HepG2 (cell line): ENCODE results near the gene CALHM5. TPM values are rescaled to one million over a fixed set of nuclear protein-coding genes. Genes with fewer than 3 reads are reported as not detected.

Experiments used
- ATF3 ChIP-seq: sonication (generic); formaldehyde crosslinking; IDR thresholded peaks from 2 replicates; pipeline ENCODE4 v1.4.0; 2020; ENCODE audit warnings: missing genetic modification reagents
- CTCF ChIP-seq: sonication (generic); formaldehyde crosslinking; IDR thresholded peaks from 2 replicates; pipeline ENCODE4 v1.5.0; 2020; ENCODE audit warnings: mild to moderate bottlenecking, missing genetic modification reagents, moderate library complexity
- DMTF1 ChIP-seq: sonication (generic); formaldehyde crosslinking; IDR thresholded peaks from 2 replicates; pipeline ENCODE4 v1.4.0; 2020; ENCODE audit warnings: mild to moderate bottlenecking, missing genetic modification reagents
- DNMT3B ChIP-seq: conservative IDR thresholded peaks from 2 replicates; pipeline ENCODE4 v1.6.1; 2016; ENCODE audit warnings: missing biosample characterization, control low read depth
- IRF1 ChIP-seq: sonication (generic); formaldehyde crosslinking; IDR thresholded peaks from 2 replicates; pipeline ENCODE4 v1.4.0; 2020; ENCODE audit warnings: low read depth, mild to moderate bottlenecking, missing genetic modification reagents
- MED1 ChIP-seq: sonication (generic); formaldehyde crosslinking; IDR thresholded peaks from 2 replicates; pipeline ENCODE4 v1.4.0; 2020; ENCODE audit warnings: missing genetic modification reagents
- MNT ChIP-seq: fragments of 450-650 bp; IDR thresholded peaks from 2 replicates; pipeline ENCODE4 v1.6.1; 2016
- NFYC ChIP-seq: IDR thresholded peaks from 2 replicates; pipeline ENCODE4 v1.6.1; 2016; ENCODE audit warnings: missing genetic modification reagents, missing compliant biosample characterization
- REPIN1 ChIP-seq: sonication (generic); formaldehyde crosslinking; IDR thresholded peaks from 2 replicates; pipeline ENCODE4 v1.8.0; 2022; ENCODE audit warnings: missing genetic modification reagents, low read depth, mild to moderate bottlenecking, borderline replicate concordance
- TARDBP ChIP-seq: sonication (generic); formaldehyde crosslinking; IDR thresholded peaks from 2 replicates; pipeline ENCODE4 v1.8.0; 2022; ENCODE audit warnings: mild to moderate bottlenecking, missing genetic modification reagents
- ZFX ChIP-seq: sonication (generic); formaldehyde crosslinking; IDR thresholded peaks from 2 replicates; pipeline ENCODE4 v1.4.0; 2020; ENCODE audit warnings: mild to moderate bottlenecking, low read depth, missing genetic modification reagents, moderate library complexity
- ZNF451 ChIP-seq: sonication (generic); formaldehyde crosslinking; IDR thresholded peaks from 2 replicates; pipeline ENCODE4 v1.5.0; 2020; ENCODE audit warnings: mild to moderate bottlenecking, missing genetic modification reagents
- ZNF782 ChIP-seq: sonication (generic); formaldehyde crosslinking; IDR thresholded peaks from 2 replicates; pipeline ENCODE4 v1.4.0; 2020; ENCODE audit warnings: missing genetic modification reagents, mild to moderate bottlenecking, borderline replicate concordance
- polyA plus RNA-seq, 8 experiments: library from polyadenylated mRNA; depleted of rRNA in 3 of 8; stranded (reverse) in 7 of 8; unstranded in 1 of 8; fragments of >200 nt; fragmentation: Illumina TruSeq in 4 of 8; extraction: Trizol in 4 of 8; gene quantifications; 2 replicates each; pipeline versions ENCODE4 v1.2.1 to v1.2.3, GENCODE V29; 2011 to 2016; ENCODE audit warnings: low read depth in 4 of 8, missing spikeins in 1 of 8, mixed read lengths in 1 of 8; ENCODE audit not compliant: insufficient read depth in 1 of 8
- total RNA-seq, 5 experiments: library from RNA; depleted of rRNA; stranded (reverse); fragments of >200 nt; fragmentation: Illumina TruSeq; extraction: Trizol; gene quantifications; 2 replicates each; pipeline ENCODE4 v1.2.3, GENCODE V29; 2016; ENCODE audit warnings: low read depth in 1 of 5

CALHM5 gene
- total and polyA plus RNA-seq, 2 of the 13 experiments (the other 11 are each of a cell fraction or from before 2014, with no cell fraction given): not detected

GRCh38 chr6:116561377-116562018 lies 50.1 kb downstream of the CALHM5 start (continued):
- TF ChIP-seq REPIN1 (CRISPR knock-in tag) (peak; percentile 36; the same call in 1 of the 2 replicates), DNMT3B (CRISPR knock-in tag) (0 out of 2 replicates have a peak, but pooled peaks have one; percentile 18), CTCF (CRISPR knock-in tag) (peak; percentile 91), ATF3 (CRISPR knock-in tag) (no peak), MNT (no peak), DMTF1 (CRISPR knock-in tag) (peak; percentile 34; the same call in 1 of the 2 replicates), IRF1 (CRISPR knock-in tag) (no peak), ZNF782 (CRISPR knock-in tag) (0 out of 2 replicates have a peak, but pooled peaks have one; percentile 57), ZNF451 (0 out of 2 replicates have a peak, but pooled peaks have one; percentile 18), MED1 (no peak), NFYC (CRISPR knock-in tag) (no peak), ZFX (CRISPR knock-in tag) (no peak), TARDBP (peak; percentile 24; the same call in 1 of the 2 replicates)
